ENCODE results near the gene WDSUB1.

- TF ChIP-seq POLR2A (IDR thresholded peaks at IDR 0.05; ENCODE audit: low read depth, low read length) (no peak), POLR2AphosphoS5 (IDR thresholded peaks at IDR 0.05; ENCODE audit: low read depth, low read length) (no peak), SPI1 (IDR thresholded peaks at IDR 0.05; ENCODE audit: low read depth, low read length) (no peak), POU2F2 (IDR thresholded peaks at IDR 0.05; ENCODE audit: low read depth, low read length) (no peak), TAF1 (IDR thresholded peaks at IDR 0.05; ENCODE audit: low read depth, low read length) (no peak), PAX5 (IDR thresholded peaks at IDR 0.05; ENCODE audit: insufficient read depth, low read length, severe bottlenecking) (no peak)
These were observed at the start of gene WDSUB1 for GRCh38 chr2:159285929-159286708.
